Lung microvascular endothelial cell (primary cell): Measurements from ENCODE around the gene CRK. TPM values are rescaled to one million over a fixed set of nuclear protein-coding genes. Genes with fewer than 3 reads are reported as not detected.

Source experiments
- total RNA-seq: library from RNA; depleted of rRNA; stranded (reverse); fragments of >200 nt; gene quantifications from 2 replicates; pipeline ENCODE4 v1.2.1, GENCODE V29; 2014

CRK gene
- total RNA-seq, 1 donor from 2014 or later = 95.8 TPM

Other genes with a start within 250 kb of the CRK start
- not detected in 2 replicates for gene BHLHA9, start 185.8 kb downstream of the CRK start, total RNA-seq
- not detected in 2 replicates for gene TRARG1, start 176.6 kb downstream of the CRK start, total RNA-seq
- gene YWHAE, start 56.0 kb downstream of the CRK start, total RNA-seq = 302 and 318 TPM in 2 replicates
- 113 and 134 TPM in 2 replicates for gene MYO1C, start 36.5 kb upstream of the CRK start, total RNA-seq
- 47.3 and 47.8 TPM in 2 replicates for gene INPP5K, start 60.4 kb upstream of the CRK start, total RNA-seq
- gene PITPNA, start 106.6 kb upstream of the CRK start, total RNA-seq = 14.6 and 17.1 TPM in 2 replicates
- gene SLC43A2, start 172.6 kb upstream of the CRK start, total RNA-seq = 10.9 and 28.2 TPM in 2 replicates
- 68.0 and 92.1 TPM in 2 replicates for gene SCARF1, start 189.5 kb upstream of the CRK start, total RNA-seq
- 10.5 and 12.5 TPM in 2 replicates for gene RILP, start 193.6 kb upstream of the CRK start, total RNA-seq
- 63.5 and 69.5 TPM in 2 replicates for gene PRPF8, start 228.6 kb upstream of the CRK start, total RNA-seq